Measurements from ENCODE around the gene CEACAM4.

The CEACAM4 gene

GRCh38 chr19:41577144-41577830, 49.6 kb downstream of the CEACAM4 start:
- Histone ChIP-seq H3K4me1 (ENCODE audit: control insufficient read depth in 2 of 2, insufficient read depth in 1 of 2, low read depth in 1 of 2, low read length in 2 of 2) (no peaks in the 10 kb centered on the region), H4K8ac (ENCODE audit: low read depth, low read length) (no peak overlapping the region), H2BK15ac (ENCODE audit: low read length) (no peak overlapping the region), H3K36me3 (replicated peaks in 1 of 2; ENCODE audit: control insufficient read depth in 2 of 2, insufficient read depth in 2 of 2, low read length in 2 of 2) (no peaks in the 10 kb centered on the region), H3K4me3 (ENCODE audit: low read length in 2 of 2) (peak overlapping the region in 1 of 2 donors; percentile 18), H3K79me1 (ENCODE audit: low read depth, low read length) (no peaks in the 10 kb centered on the region), H2BK120ac (ENCODE audit: low read depth, low read length) (no peak overlapping the region), H2AK5ac (ENCODE audit: low read depth, low read length) (no peak overlapping the region), H3K27ac (replicated peaks; ENCODE audit: low read length) (no peak overlapping the region), H3K18ac (ENCODE audit: low read length) (no peak overlapping the region), H3K4ac (ENCODE audit: low read length) (no peak overlapping the region), H2BK12ac (ENCODE audit: low read length) (no peak overlapping the region), H2BK5ac (ENCODE audit: low read length) (no peak overlapping the region), H3K4me2 (ENCODE audit: insufficient read depth, low read length, poor library complexity, severe bottlenecking) (no peak overlapping the region), H3K23ac (ENCODE audit: low read depth, low read length, poor library complexity) (no peak overlapping the region), H2AFZ (ENCODE audit: low read length) (no peak overlapping the region), H3K27me3 (ENCODE audit: control insufficient read depth in 3 of 3, insufficient read depth in 3 of 3, low read depth in 1 of 3, low read length in 3 of 3) (peaks cover 0 to 3% (median 0%) of the 10 kb centered on the region in 3 experiments), H3K9ac (ENCODE audit: low read depth, low read length, poor library complexity) (no peak overlapping the region), H4K91ac (ENCODE audit: low read depth, low read length, poor library complexity) (no peak overlapping the region), H3K9me3 (replicated peaks in 1 of 2; ENCODE audit: control insufficient read depth in 2 of 2, insufficient read depth in 1 of 2, low read depth in 1 of 2, low read length in 2 of 2) (peaks cover 0 to 16% of the 10 kb centered on the region in 2 donors), H3K14ac (ENCODE audit: low read length) (no peak overlapping the region)
- DNase-seq (ENCODE audit: low spot score): no peak
- no CpG with 5 or more reads among the region's 19 CpGs for WGBS, 2 donors (ENCODE audit: extremely low coverage in 2 of 2, insufficient read length in 2 of 2, insufficient replicate concordance in 1 of 2)

- Histone ChIP-seq H3K27ac (replicated peaks; ENCODE audit: low read length) (no peak within 1 kb of the TSS), H3K9me3 (replicated peaks in 1 of 2; ENCODE audit: control insufficient read depth in 2 of 2, insufficient read depth in 1 of 2, low read depth in 1 of 2, low read length in 2 of 2) (peaks cover 0 to 16% of the 10 kb centered on the region in 2 donors), H3K14ac (ENCODE audit: low read length) (no peak within 1 kb of the TSS), H2BK12ac (ENCODE audit: low read length) (no peak within 1 kb of the TSS), H3K4me2 (ENCODE audit: insufficient read depth, low read length, poor library complexity, severe bottlenecking) (no peak within 1 kb of the TSS), H2AK5ac (ENCODE audit: low read depth, low read length) (no peak within 1 kb of the TSS), H3K27me3 (ENCODE audit: control insufficient read depth in 3 of 3, insufficient read depth in 3 of 3, low read depth in 1 of 3, low read length in 3 of 3) (peaks cover 0 to 5% (median 0%) of the 10 kb centered on the region in 3 experiments), H4K91ac (ENCODE audit: low read depth, low read length, poor library complexity) (no peak within 1 kb of the TSS), H3K79me1 (ENCODE audit: low read depth, low read length) (no peaks in the 10 kb centered on the region), H2BK5ac (ENCODE audit: low read length) (no peak within 1 kb of the TSS), H3K4me1 (ENCODE audit: control insufficient read depth in 2 of 2, insufficient read depth in 1 of 2, low read depth in 1 of 2, low read length in 2 of 2) (no peaks in the 10 kb centered on the region), H2AFZ (ENCODE audit: low read length) (peak within 1 kb of the TSS; percentile 59), H3K9ac (ENCODE audit: low read depth, low read length, poor library complexity) (no peak within 1 kb of the TSS), H4K8ac (ENCODE audit: low read depth, low read length) (no peak within 1 kb of the TSS), H3K4ac (ENCODE audit: low read length) (no peak within 1 kb of the TSS), H2BK15ac (ENCODE audit: low read length) (no peak within 1 kb of the TSS), H3K4me3 (ENCODE audit: low read length in 2 of 2) (no peak within 1 kb of the TSS), H3K36me3 (replicated peaks in 1 of 2; ENCODE audit: control insufficient read depth in 2 of 2, insufficient read depth in 2 of 2, low read length in 2 of 2) (no peaks in the 10 kb centered on the region), H3K23ac (ENCODE audit: low read depth, low read length, poor library complexity) (no peak within 1 kb of the TSS), H2BK120ac (ENCODE audit: low read depth, low read length) (no peak within 1 kb of the TSS), H3K18ac (ENCODE audit: low read length) (no peak within 1 kb of the TSS)
- WGBS, 2 donors (ENCODE audit: extremely low coverage in 2 of 2, insufficient read length in 2 of 2, insufficient replicate concordance in 1 of 2): no CpG with 5 or more reads among the region's 4 CpGs
- DNase-seq (ENCODE audit: low spot score): no peak
These were observed 50.9 kb downstream of the CEACAM4 start, which contains the start of gene CEACAM21 for GRCh38 chr19:41575998-41576397. Gene CEACAM21, plus strand, starts transcription at chr19:41576166. Its CDS starts 109 bp downstream, at chr19:41576275.

- WGBS, 2 donors (ENCODE audit: extremely low coverage in 2 of 2, insufficient read length in 2 of 2, insufficient replicate concordance in 1 of 2): no CpG with 5 or more reads among the region's 7 CpGs
These were observed 56.2 kb downstream of the CEACAM4 start for GRCh38 chr19:41570639-41571112.

GRCh38 chr19:41570179-41570578, 56.7 kb downstream of the CEACAM4 start:
- H3K4ac ChIP-seq (ENCODE audit: low read length): no peak overlapping the region
- H3K36me3 ChIP-seq (replicated peaks in 1 of 2; ENCODE audit: control insufficient read depth in 2 of 2, insufficient read depth in 2 of 2, low read length in 2 of 2): no peaks in the 10 kb centered on the region
- no peak overlapping the region for H3K27ac ChIP-seq (replicated peaks; ENCODE audit: low read length)
- H3K18ac ChIP-seq (ENCODE audit: low read length): no peak overlapping the region
- no peak overlapping the region for H3K14ac ChIP-seq (ENCODE audit: low read length)
- no peak overlapping the region for H4K91ac ChIP-seq (ENCODE audit: low read depth, low read length, poor library complexity)
- no peaks in the 10 kb centered on the region for H3K4me1 ChIP-seq (ENCODE audit: control insufficient read depth in 2 of 2, insufficient read depth in 1 of 2, low read depth in 1 of 2, low read length in 2 of 2)
- H3K9ac ChIP-seq (ENCODE audit: low read depth, low read length, poor library complexity): no peak overlapping the region
- no peak overlapping the region for H2BK12ac ChIP-seq (ENCODE audit: low read length)
- no CpG with 5 or more reads among the region's 3 CpGs for WGBS, 2 donors (ENCODE audit: extremely low coverage in 2 of 2, insufficient read length in 2 of 2, insufficient replicate concordance in 1 of 2)
- no peaks in the 10 kb centered on the region for H3K9me3 ChIP-seq (replicated peaks in 1 of 2; ENCODE audit: control insufficient read depth in 2 of 2, insufficient read depth in 1 of 2, low read depth in 1 of 2, low read length in 2 of 2)
- H2AK5ac ChIP-seq (ENCODE audit: low read depth, low read length): no peak overlapping the region
- no peak overlapping the region for H2BK15ac ChIP-seq (ENCODE audit: low read length)
- no peak for DNase-seq (ENCODE audit: low spot score)
- H2BK5ac ChIP-seq (ENCODE audit: low read length): no peak overlapping the region
- no peak overlapping the region for H4K8ac ChIP-seq (ENCODE audit: low read depth, low read length)
- H2AFZ ChIP-seq (ENCODE audit: low read length): peak overlapping the region; percentile 73
- H2BK120ac ChIP-seq (ENCODE audit: low read depth, low read length): no peak overlapping the region
- no peak overlapping the region for H3K4me3 ChIP-seq (ENCODE audit: low read length in 2 of 2)
- peaks cover 0 to 5% (median 5%) of the 10 kb centered on the region in 3 experiments for H3K27me3 ChIP-seq (ENCODE audit: control insufficient read depth in 3 of 3, insufficient read depth in 3 of 3, low read depth in 1 of 3, low read length in 3 of 3)
- H3K23ac ChIP-seq (ENCODE audit: low read depth, low read length, poor library complexity): no peak overlapping the region
- H3K79me1 ChIP-seq (ENCODE audit: low read depth, low read length): no peaks in the 10 kb centered on the region
- no peak overlapping the region for H3K4me2 ChIP-seq (ENCODE audit: insufficient read depth, low read length, poor library complexity, severe bottlenecking)

More at GRCh38 chr19:41570639-41571112, 56.2 kb downstream of the CEACAM4 start:
- no peak overlapping the region for H2BK12ac ChIP-seq (ENCODE audit: low read length)
- no peak overlapping the region for H3K9ac ChIP-seq (ENCODE audit: low read depth, low read length, poor library complexity)
- H4K8ac ChIP-seq (ENCODE audit: low read depth, low read length): no peak overlapping the region
- H3K23ac ChIP-seq (ENCODE audit: low read depth, low read length, poor library complexity): no peak overlapping the region
- peaks cover 0 to 5% (median 3%) of the 10 kb centered on the region in 3 experiments for H3K27me3 ChIP-seq (ENCODE audit: control insufficient read depth in 3 of 3, insufficient read depth in 3 of 3, low read depth in 1 of 3, low read length in 3 of 3)
- H3K4ac ChIP-seq (ENCODE audit: low read length): no peak overlapping the region
- H2AFZ ChIP-seq (ENCODE audit: low read length): peak overlapping the region; percentile 73
- H3K27ac ChIP-seq (replicated peaks; ENCODE audit: low read length): no peak overlapping the region
- H3K18ac ChIP-seq (ENCODE audit: low read length): no peak overlapping the region
- no peak overlapping the region for H4K91ac ChIP-seq (ENCODE audit: low read depth, low read length, poor library complexity)
- H2BK5ac ChIP-seq (ENCODE audit: low read length): no peak overlapping the region
- no peak overlapping the region for H2AK5ac ChIP-seq (ENCODE audit: low read depth, low read length)
- no peak overlapping the region for H3K14ac ChIP-seq (ENCODE audit: low read length)
- no peak overlapping the region for H3K4me2 ChIP-seq (ENCODE audit: insufficient read depth, low read length, poor library complexity, severe bottlenecking)
- H3K9me3 ChIP-seq (replicated peaks in 1 of 2; ENCODE audit: control insufficient read depth in 2 of 2, insufficient read depth in 1 of 2, low read depth in 1 of 2, low read length in 2 of 2): peaks cover 0 to 2% of the 10 kb centered on the region in 2 donors
- DNase-seq (ENCODE audit: low spot score): peak; percentile 85
- H3K4me1 ChIP-seq (ENCODE audit: control insufficient read depth in 2 of 2, insufficient read depth in 1 of 2, low read depth in 1 of 2, low read length in 2 of 2): no peaks in the 10 kb centered on the region
- no peak overlapping the region for H2BK120ac ChIP-seq (ENCODE audit: low read depth, low read length)
- H3K4me3 ChIP-seq (ENCODE audit: low read length in 2 of 2): no peak overlapping the region
- no peaks in the 10 kb centered on the region for H3K36me3 ChIP-seq (replicated peaks in 1 of 2; ENCODE audit: control insufficient read depth in 2 of 2, insufficient read depth in 2 of 2, low read length in 2 of 2)
- H2BK15ac ChIP-seq (ENCODE audit: low read length): no peak overlapping the region
- H3K79me1 ChIP-seq (ENCODE audit: low read depth, low read length): no peaks in the 10 kb centered on the region

Measured in neuronal stem cell (in vitro differentiated cells).